GM18499 (cell line): ENCODE data around the gene LDHD.

Experiments used
- ATAC-seq: cut with Tn5 transposase; IDR thresholded peaks from one replicate; pipeline ENCODE4 v1.9.1; 2021; ENCODE audit warnings: moderate number of reproducible peaks; ENCODE audit not compliant: insufficient read depth, unreplicated experiment

Gene LDHD

DNA sequence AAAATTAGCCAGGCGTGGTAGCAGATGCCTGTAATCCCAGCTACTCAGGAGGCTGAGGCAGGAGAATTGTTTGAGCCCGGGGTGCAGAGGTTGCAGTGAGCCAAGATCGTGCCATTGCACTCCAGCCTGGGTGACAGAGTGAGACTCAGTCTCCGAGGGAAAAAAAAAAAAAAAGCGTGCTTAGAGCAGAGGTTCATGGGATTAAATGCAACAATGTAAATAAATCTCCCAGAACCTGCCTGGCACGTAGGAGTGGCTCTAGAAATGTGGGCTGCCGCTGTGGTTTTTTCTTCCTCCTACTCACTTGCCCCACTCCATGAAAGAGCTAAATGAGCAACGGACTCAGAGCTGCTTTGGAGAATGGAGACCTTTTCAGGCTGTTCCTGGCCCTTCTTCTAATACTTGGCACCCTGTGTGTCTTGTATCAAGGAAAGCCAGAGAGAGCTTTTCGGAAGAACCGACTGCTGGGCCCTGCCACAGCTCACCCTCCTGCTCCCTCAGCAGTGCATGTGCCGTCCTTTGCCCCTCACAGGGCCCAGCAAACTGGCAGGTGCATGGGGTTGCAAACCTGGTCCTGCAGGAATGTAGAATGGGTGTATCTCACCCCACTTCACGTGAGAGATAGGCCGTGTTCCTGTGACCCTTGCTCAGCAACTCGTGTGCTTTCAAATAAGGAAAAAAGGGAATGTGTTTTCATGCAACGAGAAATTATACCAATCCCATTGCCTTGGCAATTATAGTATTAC is 52.0 kb downstream of the LDHD start:
- ATAC-seq: no peak

DNA sequence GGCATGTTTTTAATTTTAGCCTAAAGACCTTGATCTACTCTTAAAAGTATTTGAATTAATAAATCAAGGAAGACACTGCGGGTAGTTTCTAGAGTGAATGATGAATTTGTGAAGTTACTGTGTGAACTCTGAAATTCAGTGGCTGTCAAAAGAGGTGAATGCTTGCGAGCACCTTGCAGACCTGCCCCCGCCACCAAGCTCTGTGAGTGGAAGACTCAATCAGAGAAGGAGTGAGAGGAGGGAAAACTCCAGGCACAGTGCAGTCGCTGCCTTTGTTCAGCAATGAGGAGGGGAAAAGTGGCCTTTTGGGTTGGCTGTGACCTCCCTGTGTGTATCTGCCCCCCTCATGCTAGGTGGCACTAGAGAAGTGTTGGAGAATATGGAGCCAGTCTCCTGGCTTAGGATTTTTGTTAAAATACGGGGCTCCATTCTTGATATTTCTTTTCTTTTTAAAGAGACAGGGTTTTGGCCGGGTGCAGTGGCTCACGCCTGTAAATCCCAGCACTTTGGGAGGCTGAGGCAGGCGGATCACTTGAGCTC is 53.0 kb downstream of the LDHD start:
- no peak for ATAC-seq

DNA sequence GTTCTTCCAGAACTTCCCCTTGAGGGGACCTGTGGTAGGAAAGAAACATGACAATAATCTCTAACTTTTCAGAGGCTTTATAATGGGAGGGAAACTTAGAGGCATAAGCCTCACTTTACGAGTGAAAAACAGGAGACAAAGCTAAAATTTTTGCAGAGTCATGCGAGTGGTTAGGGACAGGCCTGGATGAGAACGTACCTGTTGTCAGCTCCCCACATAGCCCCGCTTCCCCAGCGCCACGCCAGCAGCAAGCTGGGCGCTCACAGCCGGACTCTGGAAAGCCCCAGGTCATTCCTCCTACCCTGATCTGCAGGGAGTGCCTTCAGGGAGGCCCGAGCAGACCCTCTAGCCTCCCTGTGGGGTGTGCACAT is 53.6 kb downstream of the LDHD start:
- no peak for ATAC-seq

DNA sequence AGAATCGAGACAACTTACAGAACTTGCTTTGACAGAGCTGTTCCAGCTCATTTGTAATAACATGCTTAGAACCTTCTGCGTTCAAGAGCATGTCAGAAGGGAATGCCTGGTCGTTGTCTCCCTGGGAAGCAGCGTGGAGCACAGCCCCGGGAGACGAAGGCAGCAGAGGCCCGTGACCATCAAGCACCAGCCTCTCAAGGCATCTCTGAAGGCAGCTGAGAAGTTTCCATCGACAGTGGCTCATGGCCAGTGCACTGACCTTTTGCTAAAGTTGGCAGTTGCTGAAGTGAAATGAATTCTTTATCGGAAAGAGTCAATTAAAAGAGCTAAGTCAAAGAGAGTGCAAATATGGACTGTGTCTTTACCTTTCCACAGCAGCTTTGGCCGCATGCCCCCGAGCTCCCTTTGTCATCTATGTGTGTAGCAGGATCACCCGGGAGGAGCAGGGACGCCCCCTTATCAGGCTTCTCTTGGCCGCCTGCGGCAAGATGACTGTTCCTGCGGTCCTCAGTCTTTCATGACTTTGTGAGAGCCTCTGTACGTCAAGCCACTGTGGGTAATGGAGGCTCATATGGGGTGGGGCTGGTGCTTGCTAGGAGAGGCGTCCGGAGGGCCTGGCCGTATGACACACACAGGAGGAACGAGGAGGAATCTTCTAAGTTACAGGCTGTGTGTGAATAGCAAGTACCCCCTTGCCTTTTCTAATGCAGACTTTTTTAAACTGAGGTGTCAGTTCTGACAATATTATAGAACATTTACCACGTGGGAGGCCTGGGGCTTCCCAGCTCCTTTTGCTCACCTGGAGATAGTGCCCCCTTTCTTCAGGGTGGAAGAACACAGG is 54.2 kb downstream of the LDHD start:
- ATAC-seq: no peak
